Gastroesophageal sphincter (tissue), 4 donors: ENCODE data around the gene FANCG. TPM values are rescaled to one million over a fixed set of nuclear protein-coding genes. Genes with fewer than 3 reads are reported as not detected.

Experiments
- ATAC-seq: fragments of 150-250 bp; one replicate; pipeline ENCODE4 v1.9.1; 2016; ENCODE audit warnings: mild to moderate bottlenecking, moderate library complexity
- H3K27ac ChIP-seq, 4 donors: fragments of 200-600 bp; sonication (generic) in 3 of 4; 1 replicate in 3 of 4; 2 replicates in 1 of 4; pipeline ENCODE4 v1.5.1; 2016 to 2019
- H3K27me3 ChIP-seq: fragments of 200-600 bp; sonication (generic); one replicate; pipeline ENCODE4 v1.5.1; 2019
- H3K36me3 ChIP-seq, 2 donors: fragments of 200-600 bp; sonication (generic); one replicate each; pipeline ENCODE4 v1.5.1; 2019; ENCODE audit warnings: control low read depth in 1 of 2
- H3K4me1 ChIP-seq, 3 donors: fragments of 200-600 bp; sonication (generic); 1 replicate in 2 of 3; 2 replicates in 1 of 3; pipeline ENCODE4 v1.5.1; 2016 to 2019; ENCODE audit warnings: control low read depth in 2 of 3
- H3K4me3 ChIP-seq, 2 donors: fragments of 200-600 bp; sonication (generic); one replicate each; pipeline ENCODE4 v1.5.1; 2019; ENCODE audit warnings: mild to moderate bottlenecking in 1 of 2, moderate library complexity in 1 of 2
- H3K9me3 ChIP-seq, 3 donors: fragments of 200-600 bp; sonication (generic); one replicate each; pipeline ENCODE4 v1.5.1; 2017 to 2019; ENCODE audit warnings: control low read depth in 2 of 3
- EP300 ChIP-seq: sonication (generic); formaldehyde crosslinking; IDR thresholded peaks from one replicate; pipeline ENCODE4 v1.6.1; 2017; ENCODE audit warnings: antibody characterized with exemption, mild to moderate bottlenecking
- POLR2A ChIP-seq, 2 donors: fragments of 450-650 bp; IDR thresholded peaks; one replicate each; pipeline ENCODE4 v1.6.1; 2017; ENCODE audit warnings: antibody characterized with exemption in 2 of 2, mild to moderate bottlenecking in 2 of 2, moderate library complexity in 1 of 2
- POLR2AphosphoS5 ChIP-seq: sonication (generic); formaldehyde crosslinking; IDR thresholded peaks from one replicate; pipeline ENCODE4 v1.6.1; 2017; ENCODE audit warnings: antibody characterized with exemption
- WGBS, 2 donors: methylation state at CpG; one replicate each; pipeline ENCODE4 v1.1.5; 2018; ENCODE audit warnings: low coverage in 1 of 2; 5-methylcytosine and 5-hydroxymethylcytosine counted together
- total RNA-seq, 4 donors: library from RNA; depleted of rRNA; stranded (reverse); fragments of >200 nt; gene quantifications; one replicate each; pipeline ENCODE4 v1.1.0, GENCODE V29; 2016
- TF ChIP-seq, protein P1 (sequence below), 4 experiments: fragments of 200-600 bp in 2 of 4; fragments of 450-650 bp in 2 of 4; sonication (generic) in 1 of 4; IDR thresholded peaks; one replicate each; pipeline ENCODE4 v1.5.1; 2017 to 2019; ENCODE audit warnings: antibody characterized with exemption in 4 of 4, mild to moderate bottlenecking in 2 of 4, moderate library complexity in 2 of 4

FANCG gene
- total RNA-seq, 4 donors from 2014 or later = 3.0 to 7.2 (median 5.1) TPM

DNA sequence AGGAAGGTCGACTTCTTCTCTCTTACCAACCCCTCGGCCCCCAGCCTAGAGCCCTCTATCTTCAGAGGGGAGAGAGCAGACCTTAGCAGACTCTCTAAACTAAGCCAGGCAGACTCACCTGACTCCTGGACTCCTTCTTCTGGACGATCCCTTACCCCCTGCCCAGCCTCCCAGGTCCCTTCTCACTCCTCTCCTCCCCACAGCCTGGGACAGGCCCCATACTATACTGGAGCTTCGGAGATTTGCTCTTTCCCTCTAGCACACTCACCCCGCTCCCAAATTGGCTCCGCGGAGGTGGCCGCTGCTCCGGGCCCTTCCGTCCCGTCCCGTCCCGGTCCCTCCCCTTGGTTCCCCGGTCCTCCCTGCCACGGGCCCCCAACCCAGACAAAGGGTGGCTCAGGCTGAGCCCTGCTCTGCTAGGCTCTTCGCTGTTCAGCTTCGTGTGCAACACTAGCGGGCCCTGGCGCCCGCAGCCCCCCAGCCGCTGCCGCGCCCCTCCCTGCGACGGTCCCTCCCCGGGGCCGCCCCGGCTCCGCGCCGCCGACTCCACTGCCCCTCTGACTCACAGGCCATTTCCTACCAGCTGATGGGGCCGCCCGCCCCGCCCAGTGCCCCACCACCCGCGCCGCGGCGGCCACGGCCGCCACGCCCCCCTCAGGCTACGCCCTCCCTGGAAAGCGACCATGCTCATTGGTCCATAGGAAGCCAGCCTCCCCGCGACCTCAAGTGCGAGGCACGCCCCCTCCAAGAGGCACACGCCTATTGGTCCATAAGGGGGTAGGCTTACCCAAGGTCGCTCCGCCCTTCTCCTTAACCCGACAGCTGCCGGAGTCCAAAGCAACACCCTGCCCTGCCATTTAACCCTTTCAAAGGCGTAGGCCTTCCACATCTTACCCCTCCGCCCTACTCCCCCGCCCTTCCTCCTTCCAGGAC, 31.5 kb upstream of the FANCG start:
- Histone ChIP-seq H3K27ac (peak overlapping the region; percentile 83 to 96 (median 88)), H3K4me1 (peaks cover 10 to 65% (median 39%) of the 10 kb centered on the region in 3 donors), H3K9me3 (no peaks in the 10 kb centered on the region), H3K4me3 (peak overlapping the region; percentile 73 to 88), H3K27me3 (no peaks in the 10 kb centered on the region), H3K36me3 (peaks cover 0 to 25% of the 10 kb centered on the region in 2 donors)
- 5 to 6% methylated on average over 5 to 6 of the region's 57 CpGs for WGBS, 2 donors
- ATAC-seq = peak; percentile 87
- TF ChIP-seq EP300 = no peak
- peak; percentile 66 for TF ChIP-seq POLR2AphosphoS5
- TF ChIP-seq POLR2A (IDR thresholded peaks at IDR 0.05) = peak; percentile 54 to 79
- TF ChIP-seq, protein P1, sequence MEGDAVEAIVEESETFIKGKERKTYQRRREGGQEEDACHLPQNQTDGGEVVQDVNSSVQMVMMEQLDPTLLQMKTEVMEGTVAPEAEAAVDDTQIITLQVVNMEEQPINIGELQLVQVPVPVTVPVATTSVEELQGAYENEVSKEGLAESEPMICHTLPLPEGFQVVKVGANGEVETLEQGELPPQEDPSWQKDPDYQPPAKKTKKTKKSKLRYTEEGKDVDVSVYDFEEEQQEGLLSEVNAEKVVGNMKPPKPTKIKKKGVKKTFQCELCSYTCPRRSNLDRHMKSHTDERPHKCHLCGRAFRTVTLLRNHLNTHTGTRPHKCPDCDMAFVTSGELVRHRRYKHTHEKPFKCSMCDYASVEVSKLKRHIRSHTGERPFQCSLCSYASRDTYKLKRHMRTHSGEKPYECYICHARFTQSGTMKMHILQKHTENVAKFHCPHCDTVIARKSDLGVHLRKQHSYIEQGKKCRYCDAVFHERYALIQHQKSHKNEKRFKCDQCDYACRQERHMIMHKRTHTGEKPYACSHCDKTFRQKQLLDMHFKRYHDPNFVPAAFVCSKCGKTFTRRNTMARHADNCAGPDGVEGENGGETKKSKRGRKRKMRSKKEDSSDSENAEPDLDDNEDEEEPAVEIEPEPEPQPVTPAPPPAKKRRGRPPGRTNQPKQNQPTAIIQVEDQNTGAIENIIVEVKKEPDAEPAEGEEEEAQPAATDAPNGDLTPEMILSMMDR (IDR thresholded peaks at IDR 0.05) = no peak

DNA sequence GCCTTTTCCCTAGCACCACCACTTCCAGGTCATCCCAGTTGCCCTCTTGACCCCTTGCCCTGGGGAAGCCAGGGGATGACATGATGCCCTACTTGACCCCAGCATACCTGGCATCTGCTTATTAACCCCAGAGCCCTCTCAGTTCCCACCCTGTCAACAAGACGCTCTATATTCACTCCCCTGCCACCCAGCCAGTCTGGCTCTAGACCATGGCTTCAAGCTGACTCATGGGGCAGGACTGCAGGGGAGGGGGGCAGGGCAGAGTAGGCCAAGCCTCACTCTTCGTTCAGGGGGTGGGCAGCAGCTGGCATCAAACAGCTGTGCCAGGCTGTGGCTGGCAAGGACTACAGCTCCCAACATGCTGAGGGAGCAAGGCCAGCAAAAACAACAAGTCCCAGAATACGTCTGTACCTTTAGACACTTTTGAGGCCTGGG, 30.6 kb upstream of the FANCG start:
- WGBS, 2 donors = 15% methylated on average over 3 of the region's 3 CpGs; no CpG with 5 or more reads in 1 of the 2 donors
- H3K4me3 ChIP-seq = peak overlapping the region in 1 of 2 donors; percentile 88
- peak overlapping the region in 3 of 4 donors; percentile 84 to 96 (median 91) for H3K27ac ChIP-seq
- H3K4me1 ChIP-seq = peaks cover 10 to 60% (median 38%) of the 10 kb centered on the region in 3 donors
- H3K9me3 ChIP-seq = no peaks in the 10 kb centered on the region
- H3K36me3 ChIP-seq = peaks cover 0 to 34% of the 10 kb centered on the region in 2 donors
- ATAC-seq = no peak
- TF ChIP-seq, protein P1 (IDR thresholded peaks at IDR 0.05) = no peak
- TF ChIP-seq POLR2A (IDR thresholded peaks at IDR 0.05) (no peak), POLR2AphosphoS5 (peak; percentile 43)
- no peaks in the 10 kb centered on the region for H3K27me3 ChIP-seq

DNA sequence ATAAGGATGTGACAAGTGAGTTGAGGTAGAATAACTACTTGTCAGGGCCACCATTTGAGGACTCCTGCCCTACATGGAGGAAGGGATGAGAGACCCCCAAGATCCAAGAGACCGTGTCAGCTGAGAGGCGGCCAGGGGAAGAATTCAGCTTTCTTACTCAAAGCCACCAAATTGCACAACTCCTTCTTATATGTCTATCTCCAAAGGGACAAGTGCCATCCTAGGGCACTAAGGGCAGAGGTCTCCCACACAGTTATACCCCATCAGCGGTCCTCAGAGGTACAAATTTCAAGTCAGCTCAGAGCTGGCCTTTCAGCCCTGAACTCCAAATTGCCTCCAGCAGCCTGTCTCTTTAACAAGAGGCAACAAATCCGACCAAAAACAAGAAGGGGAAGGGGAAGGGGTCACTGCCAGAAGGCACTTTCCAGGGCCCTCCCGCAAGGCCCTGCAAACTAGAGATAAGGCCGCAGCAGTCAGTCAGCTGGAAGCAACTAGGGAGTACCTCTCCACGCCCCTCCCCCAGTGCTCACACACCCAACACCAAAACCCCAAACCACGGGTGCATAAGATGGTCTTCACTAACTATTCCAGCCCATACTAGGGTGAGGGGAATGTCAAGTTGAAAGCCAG, 29.3 kb upstream of the FANCG start:
- WGBS, 2 donors = 76 to 80% methylated on average over 1 to 5 of the region's 8 CpGs
- TF ChIP-seq, protein P1 (IDR thresholded peaks at IDR 0.05) = no peak
- TF ChIP-seq POLR2A (IDR thresholded peaks at IDR 0.05) = no peak
- no peak for TF ChIP-seq EP300
- no peak for TF ChIP-seq POLR2AphosphoS5
- no peak for ATAC-seq
- Histone ChIP-seq H3K9me3 (no peaks in the 10 kb centered on the region), H3K4me1 (peaks cover 1 to 50% (median 25%) of the 10 kb centered on the region in 3 donors), H3K27ac (no peak overlapping the region), H3K36me3 (peaks cover 0 to 47% of the 10 kb centered on the region in 2 donors), H3K4me3 (no peak overlapping the region), H3K27me3 (no peaks in the 10 kb centered on the region)

DNA sequence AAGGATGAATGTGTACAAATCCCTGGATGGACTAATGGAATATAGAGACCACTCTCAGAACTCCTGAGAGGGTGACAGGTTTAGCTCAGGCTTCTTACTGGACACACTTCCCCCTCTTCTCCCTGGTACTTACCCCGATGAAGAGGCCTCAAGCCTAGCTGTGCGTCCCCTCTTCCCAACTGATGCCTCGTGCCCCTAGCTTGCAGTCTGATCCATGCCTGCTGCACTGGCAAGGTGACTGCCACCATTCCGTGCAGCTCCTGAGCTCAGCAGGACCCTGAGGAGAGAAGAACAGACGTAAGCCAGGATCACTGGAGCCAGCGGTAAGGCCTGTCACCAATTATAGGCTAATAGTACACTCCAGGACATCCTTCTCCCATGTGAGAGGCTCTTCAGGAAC, 28.7 kb upstream of the FANCG start:
- no peak overlapping the region for H3K27ac ChIP-seq
- TF ChIP-seq POLR2A (IDR thresholded peaks at IDR 0.05) = no peak
- TF ChIP-seq POLR2AphosphoS5 = no peak
- TF ChIP-seq, protein P1 (IDR thresholded peaks at IDR 0.05) = no peak
- TF ChIP-seq EP300 = no peak
- H3K9me3 ChIP-seq = no peaks in the 10 kb centered on the region
- no peak overlapping the region for H3K4me3 ChIP-seq
- ATAC-seq = no peak
- peaks cover 0 to 48% of the 10 kb centered on the region in 2 donors for H3K36me3 ChIP-seq
- H3K27me3 ChIP-seq = no peaks in the 10 kb centered on the region
- peaks cover 0 to 50% (median 23%) of the 10 kb centered on the region in 3 donors for H3K4me1 ChIP-seq
- WGBS, 2 donors = 75 to 93% methylated on average over 2 to 3 of the region's 6 CpGs
